ENCODE results near the gene SIX4. TPM values are rescaled to one million over a fixed set of nuclear protein-coding genes. Genes with fewer than 3 reads are reported as not detected.

Gene SIX4
- total RNA-seq = under 1 TPM in 1 of 2 donors, not detected in 1; 0.10 TPM

GRCh38 chr14:60723907-60724618 lies at the start of gene SIX4:
Gene SIX4 (minus strand): TSS chr14:60724351. CDS start chr14:60724074, 277 bp downstream.
- ATAC-seq (peak; percentile 67 to 70), DNase-seq (ENCODE audit: low spot score) (no peak)
- H3K27ac Mint-ChIP-seq = no peak within 1 kb of the TSS
- H3K9me3 Mint-ChIP-seq = no peaks in the 10 kb centered on the region
- H3K4me3 Mint-ChIP-seq = peak within 1 kb of the TSS; percentile 88
- H3K4me1 Mint-ChIP-seq (ENCODE audit: low read depth in 2 of 2) = peaks cover 11 to 18% of the 10 kb centered on the region in 2 donors
- peaks cover under 1% of the 10 kb centered on the region for H3K36me3 Mint-ChIP-seq
- H3K27me3 Mint-ChIP-seq = peaks cover 55 to 58% of the 10 kb centered on the region in 2 donors

- Mint-ChIP-seq H3K9me3 (no peaks in the 10 kb centered on the region), H3K27ac (no peak overlapping the region), H3K27me3 (no peaks in the 10 kb centered on the region), H3K36me3 (no peaks in the 10 kb centered on the region), H3K4me3 (no peak overlapping the region), H3K4me1 (ENCODE audit: low read depth in 2 of 2) (peaks cover 11 to 14% of the 10 kb centered on the region in 2 donors)
- ATAC-seq (no peak), DNase-seq (ENCODE audit: low spot score) (no peak)
These were observed 49.4 kb upstream of the SIX4 start for GRCh38 chr14:60773558-60773957.

- Mint-ChIP-seq H3K36me3 (no peaks in the 10 kb centered on the region), H3K9me3 (no peaks in the 10 kb centered on the region), H3K4me1 (ENCODE audit: low read depth in 2 of 2) (peaks cover 13 to 14% of the 10 kb centered on the region in 2 donors), H3K27ac (no peak overlapping the region), H3K4me3 (no peak overlapping the region), H3K27me3 (no peaks in the 10 kb centered on the region)
- no peak for ATAC-seq
- DNase-seq (ENCODE audit: low spot score) = no peak
These were observed 47.0 kb upstream of the SIX4 start for GRCh38 chr14:60771117-60771516.

- no peak for DNase-seq (ENCODE audit: low spot score)
- ATAC-seq = no peak
- H3K27me3 Mint-ChIP-seq = no peaks in the 10 kb centered on the region
- H3K9me3 Mint-ChIP-seq = no peaks in the 10 kb centered on the region
- H3K4me1 Mint-ChIP-seq (ENCODE audit: low read depth in 2 of 2) = peaks cover 14 to 18% of the 10 kb centered on the region in 2 donors
- H3K36me3 Mint-ChIP-seq = no peaks in the 10 kb centered on the region
- no peak overlapping the region for H3K27ac Mint-ChIP-seq
- H3K4me3 Mint-ChIP-seq = no peak overlapping the region
These were observed 44.5 kb upstream of the SIX4 start for GRCh38 chr14:60768602-60769001.

GRCh38 chr14:60760644-60761364 lies 36.7 kb upstream of the SIX4 start:
- no peak for DNase-seq (ENCODE audit: low spot score)
- ATAC-seq = no peak
- Mint-ChIP-seq H3K4me1 (ENCODE audit: low read depth in 2 of 2) (peaks cover 21 to 23% of the 10 kb centered on the region in 2 donors), H3K27ac (no peak overlapping the region), H3K27me3 (no peaks in the 10 kb centered on the region), H3K9me3 (no peaks in the 10 kb centered on the region), H3K4me3 (no peak overlapping the region), H3K36me3 (no peaks in the 10 kb centered on the region)

- no peaks in the 10 kb centered on the region for H3K36me3 Mint-ChIP-seq
- DNase-seq (ENCODE audit: low spot score) (no peak), ATAC-seq (no peak)
- no peak overlapping the region for H3K4me3 Mint-ChIP-seq
- H3K4me1 Mint-ChIP-seq (ENCODE audit: low read depth in 2 of 2) = peaks cover 21 to 23% of the 10 kb centered on the region in 2 donors
- H3K27ac Mint-ChIP-seq = no peak overlapping the region
- no peaks in the 10 kb centered on the region for H3K9me3 Mint-ChIP-seq
- H3K27me3 Mint-ChIP-seq = no peaks in the 10 kb centered on the region
These were observed 36.1 kb upstream of the SIX4 start for GRCh38 chr14:60760209-60760608.

GRCh38 chr14:60758885-60759284 lies 34.7 kb upstream of the SIX4 start:
- Mint-ChIP-seq H3K4me3 (peak overlapping the region; percentile 75), H3K27me3 (no peaks in the 10 kb centered on the region), H3K27ac (no peak overlapping the region), H3K4me1 (ENCODE audit: low read depth in 2 of 2) (peaks cover 23 to 24% of the 10 kb centered on the region in 2 donors), H3K9me3 (no peaks in the 10 kb centered on the region), H3K36me3 (no peaks in the 10 kb centered on the region)
- DNase-seq (ENCODE audit: low spot score) (no peak), ATAC-seq (no peak)

GRCh38 chr14:60757567-60758002 lies 33.4 kb upstream of the SIX4 start:
- Mint-ChIP-seq H3K27me3 (no peaks in the 10 kb centered on the region), H3K36me3 (no peaks in the 10 kb centered on the region), H3K27ac (peak overlapping the region in 1 of 2 donors; percentile 33), H3K4me1 (ENCODE audit: low read depth in 2 of 2) (peaks cover 33 to 35% of the 10 kb centered on the region in 2 donors), H3K9me3 (no peaks in the 10 kb centered on the region), H3K4me3 (no peak overlapping the region)
- ATAC-seq (no peak), DNase-seq (ENCODE audit: low spot score) (no peak)

GRCh38 chr14:60756847-60757246 lies 32.7 kb upstream of the SIX4 start:
- Mint-ChIP-seq H3K4me1 (ENCODE audit: low read depth in 2 of 2) (peaks cover 30 to 35% of the 10 kb centered on the region in 2 donors), H3K27me3 (no peaks in the 10 kb centered on the region), H3K9me3 (no peaks in the 10 kb centered on the region), H3K4me3 (no peak overlapping the region), H3K36me3 (no peaks in the 10 kb centered on the region), H3K27ac (peak overlapping the region in 1 of 2 donors; percentile 33)
- no peak for ATAC-seq
- DNase-seq (ENCODE audit: low spot score) = no peak

- Mint-ChIP-seq H3K4me3 (peak overlapping the region; percentile 66), H3K9me3 (no peaks in the 10 kb centered on the region), H3K27me3 (no peaks in the 10 kb centered on the region), H3K4me1 (ENCODE audit: low read depth in 2 of 2) (peaks cover 25% of the 10 kb centered on the region in 2 donors), H3K27ac (peak overlapping the region; percentile 48 to 79), H3K36me3 (no peaks in the 10 kb centered on the region)
- peak; percentile 85 for DNase-seq (ENCODE audit: low spot score)
- peak; percentile 98 for ATAC-seq
These were observed 29.3 kb upstream of the SIX4 start for GRCh38 chr14:60753264-60754119.

- DNase-seq (ENCODE audit: low spot score) (no peak), ATAC-seq (no peak)
- no peaks in the 10 kb centered on the region for H3K9me3 Mint-ChIP-seq
- no peak overlapping the region for H3K27ac Mint-ChIP-seq
- H3K4me3 Mint-ChIP-seq = no peak overlapping the region
- H3K27me3 Mint-ChIP-seq = no peaks in the 10 kb centered on the region
- H3K4me1 Mint-ChIP-seq (ENCODE audit: low read depth in 2 of 2) = peaks cover 5 to 13% of the 10 kb centered on the region in 2 donors
- H3K36me3 Mint-ChIP-seq = peaks cover 8% of the 10 kb centered on the region
These were observed 20.4 kb upstream of the SIX4 start for GRCh38 chr14:60744566-60744965.

- no peak for DNase-seq (ENCODE audit: low spot score)
- ATAC-seq = no peak
- peaks cover 9% of the 10 kb centered on the region for H3K36me3 Mint-ChIP-seq
These were observed 14.8 kb upstream of the SIX4 start for GRCh38 chr14:60738843-60739508.

GRCh38 chr14:60736494-60736893 lies 12.3 kb upstream of the SIX4 start:
- DNase-seq (ENCODE audit: low spot score) = no peak
- Mint-ChIP-seq H3K27ac (no peak overlapping the region), H3K4me1 (ENCODE audit: low read depth in 2 of 2) (peaks cover 30 to 32% of the 10 kb centered on the region in 2 donors), H3K36me3 (peaks cover 5% of the 10 kb centered on the region), H3K9me3 (no peaks in the 10 kb centered on the region), H3K4me3 (no peak overlapping the region), H3K27me3 (no peaks in the 10 kb centered on the region)
- ATAC-seq = no peak

More at GRCh38 chr14:60738843-60739508, 14.8 kb upstream of the SIX4 start:
- Mint-ChIP-seq H3K27me3 (no peaks in the 10 kb centered on the region), H3K27ac (peak overlapping the region in 1 of 2 donors; percentile 7), H3K4me1 (ENCODE audit: low read depth in 2 of 2) (peaks cover 32 to 33% of the 10 kb centered on the region in 2 donors), H3K4me3 (peak overlapping the region; percentile 2), H3K9me3 (no peaks in the 10 kb centered on the region)
